Measurements from ENCODE around the gene NIPAL3.

DNA sequence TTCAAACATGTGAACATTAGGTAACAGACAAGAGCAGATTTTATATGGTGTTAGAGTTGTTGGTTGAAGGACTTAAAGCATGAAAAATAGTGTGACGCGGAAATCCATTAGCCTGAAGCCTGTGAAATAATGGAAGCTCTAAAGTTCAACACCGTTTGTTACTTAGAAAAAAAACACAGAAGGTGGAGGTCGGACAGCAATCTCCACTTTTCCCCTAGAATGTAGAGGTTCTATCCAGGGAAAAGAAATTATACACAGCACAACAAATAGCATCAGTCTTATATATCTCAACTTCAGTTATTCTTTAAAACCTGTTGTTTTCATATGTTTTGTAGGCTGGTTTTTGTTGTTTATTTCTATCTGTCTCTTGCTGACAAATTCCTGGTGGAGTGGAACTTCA, 89.0 kb downstream of the NIPAL3 start:
- no peak for TF ChIP-seq POLR2AphosphoS5 (IDR thresholded peaks at IDR 0.05)
- TF ChIP-seq, protein P1, sequence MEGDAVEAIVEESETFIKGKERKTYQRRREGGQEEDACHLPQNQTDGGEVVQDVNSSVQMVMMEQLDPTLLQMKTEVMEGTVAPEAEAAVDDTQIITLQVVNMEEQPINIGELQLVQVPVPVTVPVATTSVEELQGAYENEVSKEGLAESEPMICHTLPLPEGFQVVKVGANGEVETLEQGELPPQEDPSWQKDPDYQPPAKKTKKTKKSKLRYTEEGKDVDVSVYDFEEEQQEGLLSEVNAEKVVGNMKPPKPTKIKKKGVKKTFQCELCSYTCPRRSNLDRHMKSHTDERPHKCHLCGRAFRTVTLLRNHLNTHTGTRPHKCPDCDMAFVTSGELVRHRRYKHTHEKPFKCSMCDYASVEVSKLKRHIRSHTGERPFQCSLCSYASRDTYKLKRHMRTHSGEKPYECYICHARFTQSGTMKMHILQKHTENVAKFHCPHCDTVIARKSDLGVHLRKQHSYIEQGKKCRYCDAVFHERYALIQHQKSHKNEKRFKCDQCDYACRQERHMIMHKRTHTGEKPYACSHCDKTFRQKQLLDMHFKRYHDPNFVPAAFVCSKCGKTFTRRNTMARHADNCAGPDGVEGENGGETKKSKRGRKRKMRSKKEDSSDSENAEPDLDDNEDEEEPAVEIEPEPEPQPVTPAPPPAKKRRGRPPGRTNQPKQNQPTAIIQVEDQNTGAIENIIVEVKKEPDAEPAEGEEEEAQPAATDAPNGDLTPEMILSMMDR (IDR thresholded peaks at IDR 0.05) = no peak
- TF ChIP-seq POLR2A (IDR thresholded peaks at IDR 0.05) = no peak
- no peak for TF ChIP-seq EP300 (IDR thresholded peaks at IDR 0.05; ENCODE audit: low read depth)
